Suprapubic skin (tissue), 3 donors: ENCODE measurements around the gene SCN1A.

ENCODE experiments used
- CTCF ChIP-seq, 2 donors: fragments of 200-600 bp in 1 of 2; fragments of 450-650 bp in 1 of 2; sonication (generic) in 1 of 2; IDR thresholded peaks; one replicate each; pipeline ENCODE4 v1.5.1; 2016 to 2019; ENCODE audit warnings: antibody characterized with exemption in 2 of 2, mild to moderate bottlenecking in 1 of 2, moderate library complexity in 1 of 2
- POLR2AphosphoS5 ChIP-seq, 3 donors: sonication (generic); formaldehyde crosslinking; IDR thresholded peaks; one replicate each; pipeline ENCODE4 v1.6.1; 2017; ENCODE audit warnings: antibody characterized with exemption in 3 of 3

- no peak for TF ChIP-seq CTCF (IDR thresholded peaks at IDR 0.05)
- TF ChIP-seq POLR2AphosphoS5 (IDR thresholded peaks at IDR 0.05), result no peak
These were observed 85.5 kb downstream of the SCN1A start for GRCh38 chr2:166042356-166042755.
